Activated CD8-positive, alpha-beta memory T cell treated with anti-CD3 and anti-CD28 coated beads for 36 hours (primary cell): Measurements from ENCODE around the gene CLDN7. TPM values are rescaled to one million over a fixed set of nuclear protein-coding genes. Genes with fewer than 3 reads are reported as not detected.

Experiments
- CTCF ChIA-PET: fragments of 350-600 bp; sonication (Branson Sonifier 250); formaldehyde crosslinking; loops from one replicate; lab custom pipeline; 2021; ENCODE audit warnings: antibody characterized with exemption; lab: Charles Lee
- POLR2A ChIA-PET: fragments of 350-600 bp; sonication (Branson Sonifier 250); formaldehyde crosslinking; loops from one replicate; lab custom pipeline; 2021; ENCODE audit warnings: antibody characterized with exemption; lab: Charles Lee
- total RNA-seq, 2 experiments: library from RNA; stranded (reverse); gene quantifications; one replicate each; pipeline ENCODE4 v1.2.3, GENCODE V29; 2021

CLDN7 gene
- total RNA-seq, 2 experiments from 2014 or later = 1.2 to 1.5 TPM

- CTCF ChIA-PET = interaction anchor here (0.9 to 2.1 kb wide), 10 partner anchors 12 to 174 kb away, joined by 3 to 12 read pairs (median 4); partner anchors contain the start of genes CTDNEP1, DVL2, ELP5 and PHF23
- POLR2A ChIA-PET = interaction anchor here (0.7 to 3.3 kb wide), 11 partner anchors 10 to 183 kb away, joined by 3 to 19 read pairs (median 5); partner anchors contain the start of genes ACAP1, CTDNEP1, DVL2 and NEURL4
Observed at GRCh38 chr17:7219812-7220592, 42.3 kb downstream of the CLDN7 start, which contains the start of the genes ACADVL and DLG4. Gene ACADVL, plus strand, starts transcription at chr17:7219938. Its CDS starts 47 bp downstream, at chr17:7219985. Gene DLG4, minus strand, starts transcription at chr17:7219836.

- POLR2A ChIA-PET = interaction anchor here (0.6 to 3.3 kb wide), 7 partner anchors 10 to 117 kb away, joined by 3 to 19 read pairs (median 5); partner anchors contain the start of genes ACAP1, CTDNEP1, DVL2 and PHF23
- CTCF ChIA-PET = interaction anchor here (0.9 to 2.1 kb wide), 4 partner anchors 20 to 174 kb away, joined by 3 to 12 read pairs (median 4); partner anchors contain the start of genes PHF23 and SLC2A4
Observed at GRCh38 chr17:7219229-7219811, 43.0 kb downstream of the CLDN7 start.

- POLR2A ChIA-PET = interaction anchor here (0.6 to 3.3 kb wide), 5 partner anchors 19 to 118 kb away, joined by 3 to 19 read pairs (median 5); partner anchors contain the start of genes ACAP1, CTDNEP1 and PHF23
- CTCF ChIA-PET = interaction anchor here (1.4 to 1.5 kb wide), 2 partner anchors 21 to 63 kb away, joined by 4 read pairs; partner anchors contain the start of genes PHF23 and SLC2A4
Observed at GRCh38 chr17:7218758-7219157, 43.5 kb downstream of the CLDN7 start.

- POLR2A ChIA-PET = interaction anchor here (3.3 kb wide), 1 partner anchor 19 kb away, joined by 19 read pairs; the partner anchor contains the start of gene PHF23
- CTCF ChIA-PET = interaction anchor here (1.5 kb wide), 1 partner anchor 63 kb away, joined by 4 read pairs; the partner anchor contains the start of gene SLC2A4
Observed at GRCh38 chr17:7218166-7218565, 44.1 kb downstream of the CLDN7 start.

- ChIA-PET POLR2A (no interaction called here), CTCF (no interaction called here)
Observed at GRCh38 chr17:7217113-7217987, 44.9 kb downstream of the CLDN7 start.

GRCh38 chr17:7216242-7217112 lies 45.8 kb downstream of the CLDN7 start:
- POLR2A ChIA-PET = interaction anchor here (0.5 kb wide), 1 partner anchor 22 kb away, joined by 3 read pairs; no protein-coding TSS in a partner anchor
- CTCF ChIA-PET = interaction anchor here (0.9 kb wide), 1 partner anchor 76 kb away, joined by 3 read pairs; no protein-coding TSS in a partner anchor

- CTCF ChIA-PET = interaction anchor here (0.9 kb wide), 1 partner anchor 77 kb away, joined by 3 read pairs; no protein-coding TSS in a partner anchor
- POLR2A ChIA-PET = interaction anchor here (0.5 kb wide), 1 partner anchor 22 kb away, joined by 3 read pairs; no protein-coding TSS in a partner anchor
Observed at GRCh38 chr17:7215652-7216180, 46.6 kb downstream of the CLDN7 start.

GRCh38 chr17:7215136-7215638 lies 47.1 kb downstream of the CLDN7 start:
- ChIA-PET POLR2A (interaction anchor here (1.0 kb wide), 1 partner anchor 23 kb away, joined by 3 read pairs; no protein-coding TSS in a partner anchor), CTCF (no interaction called here)

GRCh38 chr17:7214300-7215135 lies 47.8 kb downstream of the CLDN7 start:
- POLR2A ChIA-PET = interaction anchor here (0.5 to 1.0 kb wide), 2 partner anchors 23 to 975 kb away, joined by 3 read pairs; no protein-coding TSS in a partner anchor
- CTCF ChIA-PET = interaction anchor here (0.6 to 1.1 kb wide), 4 partner anchors 9 to 169 kb away, joined by 3 to 4 read pairs (median 3); no protein-coding TSS in a partner anchor

- POLR2A ChIA-PET = interaction anchor here (1.0 kb wide), 1 partner anchor 24 kb away, joined by 3 read pairs; no protein-coding TSS in a partner anchor
- CTCF ChIA-PET = interaction anchor here (0.6 to 1.1 kb wide), 4 partner anchors 8 to 168 kb away, joined by 3 to 4 read pairs (median 3); no protein-coding TSS in a partner anchor
Observed at GRCh38 chr17:7213895-7214299, 48.4 kb downstream of the CLDN7 start.

GRCh38 chr17:7211491-7212273 lies 50.6 kb downstream of the CLDN7 start:
- POLR2A ChIA-PET = no interaction called here
- CTCF ChIA-PET = no interaction called here
